AG09319 (cell line): ENCODE measurements around the gene JHY.

Source experiments
- DNase-seq: peaks from one replicate; pipeline ENCODE4 v3.0.0-alpha.2; 2010; ENCODE audit warnings: low read depth; ENCODE audit errors: extremely low read depth
- TF ChIP-seq, protein P1 (sequence below): IDR thresholded peaks from 2 replicates; pipeline ENCODE4 v1.5.1; 2011; ENCODE audit warnings: low read depth, mild to moderate bottlenecking, inconsistent platforms, low read length, moderate library complexity

The JHY gene

DNA sequence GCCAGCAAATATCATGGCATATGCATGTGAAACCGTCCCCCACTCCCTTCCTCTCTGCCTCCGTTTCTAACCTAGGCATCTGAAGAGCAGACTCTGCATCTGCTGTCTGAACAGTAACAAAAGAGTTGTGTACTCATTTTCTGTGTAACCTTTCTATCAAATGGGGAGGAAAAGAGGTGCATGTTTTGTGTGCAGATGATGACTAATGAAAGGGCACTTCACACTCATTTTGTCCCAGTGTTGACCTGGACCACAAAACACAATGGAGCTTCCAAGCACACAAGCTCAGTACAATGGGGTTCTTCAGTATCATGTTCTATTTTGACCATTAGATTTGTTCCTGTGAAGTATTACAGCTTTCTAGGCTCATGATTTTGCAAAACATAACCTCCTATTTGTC, 13.0 kb downstream of the JHY start:
- no peak for DNase-seq
- TF ChIP-seq, protein P1, sequence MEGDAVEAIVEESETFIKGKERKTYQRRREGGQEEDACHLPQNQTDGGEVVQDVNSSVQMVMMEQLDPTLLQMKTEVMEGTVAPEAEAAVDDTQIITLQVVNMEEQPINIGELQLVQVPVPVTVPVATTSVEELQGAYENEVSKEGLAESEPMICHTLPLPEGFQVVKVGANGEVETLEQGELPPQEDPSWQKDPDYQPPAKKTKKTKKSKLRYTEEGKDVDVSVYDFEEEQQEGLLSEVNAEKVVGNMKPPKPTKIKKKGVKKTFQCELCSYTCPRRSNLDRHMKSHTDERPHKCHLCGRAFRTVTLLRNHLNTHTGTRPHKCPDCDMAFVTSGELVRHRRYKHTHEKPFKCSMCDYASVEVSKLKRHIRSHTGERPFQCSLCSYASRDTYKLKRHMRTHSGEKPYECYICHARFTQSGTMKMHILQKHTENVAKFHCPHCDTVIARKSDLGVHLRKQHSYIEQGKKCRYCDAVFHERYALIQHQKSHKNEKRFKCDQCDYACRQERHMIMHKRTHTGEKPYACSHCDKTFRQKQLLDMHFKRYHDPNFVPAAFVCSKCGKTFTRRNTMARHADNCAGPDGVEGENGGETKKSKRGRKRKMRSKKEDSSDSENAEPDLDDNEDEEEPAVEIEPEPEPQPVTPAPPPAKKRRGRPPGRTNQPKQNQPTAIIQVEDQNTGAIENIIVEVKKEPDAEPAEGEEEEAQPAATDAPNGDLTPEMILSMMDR, result no peak

- TF ChIP-seq, protein P1, result no peak
- peak; percentile 23 for DNase-seq
Observed at GRCh38 chr11:122897606-122898210, 15.1 kb downstream of the JHY start.

GRCh38 chr11:122898799-122899198, 16.2 kb downstream of the JHY start:
- no peak for DNase-seq
- TF ChIP-seq, protein P1, result no peak

GRCh38 chr11:122900587-122901202, 18.1 kb downstream of the JHY start:
- TF ChIP-seq, protein P1, result no peak
- DNase-seq, result no peak

GRCh38 chr11:122902951-122903350, 20.4 kb downstream of the JHY start:
- no peak for DNase-seq
- TF ChIP-seq, protein P1, result no peak

GRCh38 chr11:122910775-122911174, 28.2 kb downstream of the JHY start:
- TF ChIP-seq, protein P1, result peak; percentile 29
- DNase-seq, result no peak

GRCh38 chr11:122917311-122917710, 34.8 kb downstream of the JHY start:
- no peak for DNase-seq
- TF ChIP-seq, protein P1, result no peak
